Measurements from ENCODE around the gene FAAP100.

FAAP100 gene

DNA sequence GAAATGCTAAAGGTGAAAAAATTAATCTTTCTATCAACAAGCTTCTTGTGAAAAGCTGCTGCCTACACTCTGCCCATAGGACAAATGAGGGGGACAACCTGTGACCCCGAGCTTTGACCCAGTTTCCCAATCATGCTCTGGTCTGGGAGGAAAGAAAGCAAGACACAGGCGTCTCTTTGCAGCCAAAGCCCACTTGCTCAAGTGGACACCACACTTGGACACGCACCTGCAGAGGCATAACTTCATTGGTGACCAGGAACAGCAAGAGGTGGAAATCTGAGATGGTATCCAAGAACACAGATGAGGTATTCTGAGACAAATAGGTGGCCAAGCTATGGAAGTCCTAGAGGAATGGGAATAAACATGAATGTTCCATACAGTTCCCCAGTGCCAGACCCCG, 15.0 kb upstream of the FAAP100 start:
- H3K27me3 ChIP-seq (ENCODE audit: control insufficient read depth in 5 of 5, insufficient read depth in 4 of 5, low read length in 5 of 5): no peaks in the 10 kb centered on the region
- H3K9me3 ChIP-seq (ENCODE audit: control insufficient read depth in 5 of 5, low read length in 5 of 5): no peaks in the 10 kb centered on the region
- peak overlapping the region in 3 of 5 donors; percentile 11 to 68 (median 35) for H3K9ac ChIP-seq (ENCODE audit: low read length in 5 of 5)
- H3K36me3 ChIP-seq (ENCODE audit: control insufficient read depth in 5 of 5, insufficient read depth in 5 of 5, low read length in 5 of 5): peaks cover 7 to 86% (median 74%) of the 10 kb centered on the region in 5 donors
- peak overlapping the region; percentile 43 for H3K27ac ChIP-seq (ENCODE audit: low read depth, low read length)
- H3K4me3 ChIP-seq (ENCODE audit: low read depth in 1 of 5, low read length in 5 of 5): peak overlapping the region in 3 of 5 donors; percentile 26 to 49 (median 42)
- H3K4me1 ChIP-seq (ENCODE audit: control insufficient read depth in 5 of 5, insufficient read depth in 5 of 5, low read length in 5 of 5): peaks cover 12 to 38% (median 27%) of the 10 kb centered on the region in 5 donors

DNA sequence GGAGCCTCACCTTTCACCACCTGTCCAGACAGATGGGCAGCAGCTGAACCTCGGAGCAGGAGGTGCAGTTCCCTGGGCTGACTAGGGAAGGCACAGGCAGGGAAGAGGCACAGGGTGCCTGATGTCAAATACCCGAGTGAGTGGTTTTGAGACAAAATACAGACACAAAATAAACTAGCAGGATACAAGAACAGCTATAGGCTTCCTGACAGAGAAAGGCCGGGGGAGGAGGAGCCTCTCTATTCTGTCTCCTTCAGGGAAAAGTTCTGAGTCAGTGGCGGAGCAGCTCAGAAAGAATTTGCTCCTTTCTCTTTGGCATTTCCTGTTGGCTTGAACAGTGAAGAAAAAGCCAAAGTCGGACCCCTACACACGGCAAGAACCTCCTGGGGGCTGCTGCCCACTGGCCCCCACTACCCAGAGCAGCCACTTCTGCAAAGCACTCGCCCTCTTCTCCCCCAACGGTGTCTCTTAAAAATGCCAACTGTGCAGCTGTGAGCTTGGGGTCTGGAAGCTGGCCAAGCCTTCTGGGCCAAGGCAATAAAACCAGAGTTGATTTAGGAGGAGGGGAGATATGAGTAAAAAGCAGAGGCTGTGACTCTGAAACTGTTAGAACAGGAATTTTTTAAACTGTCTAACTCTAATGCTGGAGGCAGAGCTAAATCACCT, 14.4 kb upstream of the FAAP100 start:
- H3K36me3 ChIP-seq (ENCODE audit: control insufficient read depth in 5 of 5, insufficient read depth in 5 of 5, low read length in 5 of 5): peaks cover 7 to 85% (median 72%) of the 10 kb centered on the region in 5 donors

DNA sequence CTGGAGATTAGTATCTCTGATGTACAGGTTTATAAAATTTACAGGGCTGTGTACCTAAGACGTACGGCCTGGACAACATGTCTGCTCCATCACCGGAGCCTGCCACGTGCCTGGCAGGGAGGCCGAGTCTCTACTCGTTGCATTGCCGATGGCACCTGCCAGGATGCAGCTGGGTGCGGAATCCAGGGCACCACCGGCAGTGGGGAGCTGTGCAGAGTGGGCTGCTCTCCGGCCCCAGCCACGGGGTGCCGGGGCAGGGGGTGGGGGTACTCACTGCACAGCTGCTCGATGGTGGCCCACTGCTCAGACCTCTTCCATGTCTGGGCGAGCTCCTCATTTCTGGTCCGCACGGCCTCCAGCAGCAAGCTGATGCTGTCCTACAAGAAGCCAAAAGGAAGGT, 13.1 kb upstream of the FAAP100 start:
- no peak overlapping the region for H3K9ac ChIP-seq (ENCODE audit: low read length in 5 of 5)
- H3K36me3 ChIP-seq (ENCODE audit: control insufficient read depth in 5 of 5, insufficient read depth in 5 of 5, low read length in 5 of 5): peaks cover 7 to 84% (median 70%) of the 10 kb centered on the region in 5 donors
- no peaks in the 10 kb centered on the region for H3K9me3 ChIP-seq (ENCODE audit: control insufficient read depth in 5 of 5, low read length in 5 of 5)
- peaks cover 12 to 38% (median 28%) of the 10 kb centered on the region in 5 donors for H3K4me1 ChIP-seq (ENCODE audit: control insufficient read depth in 5 of 5, insufficient read depth in 5 of 5, low read length in 5 of 5)
- H3K27me3 ChIP-seq (ENCODE audit: control insufficient read depth in 5 of 5, insufficient read depth in 4 of 5, low read length in 5 of 5): no peaks in the 10 kb centered on the region
- H3K4me3 ChIP-seq (ENCODE audit: low read depth in 1 of 5, low read length in 5 of 5): no peak overlapping the region
- H3K27ac ChIP-seq (ENCODE audit: low read depth, low read length): no peak overlapping the region

More for the DNA sequence above, 14.4 kb upstream of the FAAP100 start:
- H3K27ac ChIP-seq (ENCODE audit: low read depth, low read length): peak overlapping the region; percentile 43
- no peaks in the 10 kb centered on the region for H3K27me3 ChIP-seq (ENCODE audit: control insufficient read depth in 5 of 5, insufficient read depth in 4 of 5, low read length in 5 of 5)
- H3K4me1 ChIP-seq (ENCODE audit: control insufficient read depth in 5 of 5, insufficient read depth in 5 of 5, low read length in 5 of 5): peaks cover 12 to 38% (median 27%) of the 10 kb centered on the region in 5 donors
- peak overlapping the region; percentile 26 to 61 (median 47) for H3K4me3 ChIP-seq (ENCODE audit: low read depth in 1 of 5, low read length in 5 of 5)
- H3K9me3 ChIP-seq (ENCODE audit: control insufficient read depth in 5 of 5, low read length in 5 of 5): no peaks in the 10 kb centered on the region
- H3K9ac ChIP-seq (ENCODE audit: low read length in 5 of 5): peak overlapping the region in 3 of 5 donors; percentile 35 to 68 (median 51)

DNA sequence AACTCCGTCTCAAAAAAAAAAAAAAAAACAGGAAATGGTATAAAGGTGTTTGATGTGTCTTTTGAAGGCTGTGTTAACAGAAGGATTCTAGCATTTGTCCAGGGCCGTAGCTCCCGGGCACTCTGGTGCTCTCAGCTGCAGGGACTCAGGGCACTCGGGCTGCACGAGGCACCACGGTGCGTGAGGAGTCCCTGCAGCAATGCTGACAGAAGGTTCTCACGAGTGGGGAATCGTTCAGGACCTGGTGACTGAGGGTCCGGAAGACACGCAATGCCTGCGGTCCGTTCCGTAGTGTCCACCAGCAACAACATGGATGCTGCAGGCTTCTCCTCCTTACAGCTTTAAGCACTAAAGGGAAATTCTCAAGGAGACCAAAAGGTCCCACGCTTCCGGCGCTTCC, 12.6 kb upstream of the FAAP100 start:
- H3K9ac ChIP-seq (ENCODE audit: low read length in 5 of 5): no peak overlapping the region
- peaks cover 7 to 84% (median 67%) of the 10 kb centered on the region in 5 donors for H3K36me3 ChIP-seq (ENCODE audit: control insufficient read depth in 5 of 5, insufficient read depth in 5 of 5, low read length in 5 of 5)
- H3K27me3 ChIP-seq (ENCODE audit: control insufficient read depth in 5 of 5, insufficient read depth in 4 of 5, low read length in 5 of 5): no peaks in the 10 kb centered on the region
- no peak overlapping the region for H3K4me3 ChIP-seq (ENCODE audit: low read depth in 1 of 5, low read length in 5 of 5)
- H3K27ac ChIP-seq (ENCODE audit: low read depth, low read length): no peak overlapping the region
- peaks cover 12 to 38% (median 28%) of the 10 kb centered on the region in 5 donors for H3K4me1 ChIP-seq (ENCODE audit: control insufficient read depth in 5 of 5, insufficient read depth in 5 of 5, low read length in 5 of 5)
- H3K9me3 ChIP-seq (ENCODE audit: control insufficient read depth in 5 of 5, low read length in 5 of 5): no peaks in the 10 kb centered on the region

DNA sequence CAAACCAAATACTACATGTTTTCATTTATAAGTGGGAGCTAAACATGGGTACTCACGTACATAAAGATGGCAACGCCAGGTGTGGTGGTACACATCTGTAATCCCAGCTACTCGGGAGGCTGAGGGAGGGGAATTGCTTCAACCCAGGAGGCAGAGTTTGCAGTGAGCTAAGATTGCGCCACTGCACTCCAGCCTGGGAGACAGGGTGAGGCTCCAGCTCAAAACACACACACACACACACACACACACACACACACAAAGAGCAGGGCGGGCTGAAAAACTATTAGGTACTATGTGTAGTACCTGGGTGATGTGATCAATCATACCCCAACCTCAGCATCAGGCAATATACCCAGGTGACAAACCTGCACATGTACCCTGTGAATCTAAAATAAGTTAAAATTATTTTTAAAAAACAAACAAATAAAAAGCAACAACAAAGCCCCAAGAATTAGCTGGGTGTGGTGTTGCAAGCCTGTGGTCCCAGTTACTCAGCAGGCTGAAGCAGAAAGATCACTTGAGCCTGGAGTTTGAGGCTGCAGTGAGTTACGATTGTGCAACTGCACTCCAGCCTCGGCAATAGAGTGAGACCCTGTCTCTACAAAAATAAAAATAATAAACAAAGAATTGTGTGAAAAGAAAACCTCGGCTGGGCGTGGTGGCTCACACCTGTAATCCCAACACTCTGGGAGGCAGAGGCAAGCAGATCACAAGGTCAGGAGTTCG, 11.9 kb upstream of the FAAP100 start:
- Histone ChIP-seq H3K27ac (ENCODE audit: low read depth, low read length) (no peak overlapping the region), H3K36me3 (ENCODE audit: control insufficient read depth in 5 of 5, insufficient read depth in 5 of 5, low read length in 5 of 5) (peaks cover 7 to 84% (median 64%) of the 10 kb centered on the region in 5 donors), H3K4me1 (ENCODE audit: control insufficient read depth in 5 of 5, insufficient read depth in 5 of 5, low read length in 5 of 5) (peaks cover 12 to 38% (median 28%) of the 10 kb centered on the region in 5 donors), H3K9ac (ENCODE audit: low read length in 5 of 5) (no peak overlapping the region), H3K4me3 (ENCODE audit: low read depth in 1 of 5, low read length in 5 of 5) (no peak overlapping the region), H3K9me3 (ENCODE audit: control insufficient read depth in 5 of 5, low read length in 5 of 5) (no peaks in the 10 kb centered on the region), H3K27me3 (ENCODE audit: control insufficient read depth in 5 of 5, insufficient read depth in 4 of 5, low read length in 5 of 5) (no peaks in the 10 kb centered on the region)

DNA sequence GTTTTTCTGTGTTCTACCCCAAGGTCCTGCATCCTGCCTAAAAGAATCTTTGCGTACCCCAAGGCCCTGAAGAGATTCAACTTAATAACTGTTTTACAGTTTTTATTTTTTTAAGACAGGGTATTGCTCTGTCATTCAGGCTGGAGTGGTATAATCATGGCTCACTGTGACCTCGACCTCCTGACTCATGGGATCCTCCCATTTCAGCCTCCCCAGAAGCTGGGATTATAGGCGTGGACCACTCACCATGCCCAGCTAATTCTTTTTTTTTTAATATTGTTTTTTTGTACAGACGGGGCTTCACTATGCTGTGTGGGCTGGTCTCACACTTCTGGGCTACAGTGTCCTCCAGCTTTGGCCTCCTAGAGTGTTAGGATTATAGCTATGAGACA, 9.3 kb upstream of the FAAP100 start:
- Histone ChIP-seq H3K27ac (ENCODE audit: low read depth, low read length) (no peak overlapping the region), H3K27me3 (ENCODE audit: control insufficient read depth in 5 of 5, insufficient read depth in 4 of 5, low read length in 5 of 5) (no peaks in the 10 kb centered on the region), H3K4me3 (ENCODE audit: low read depth in 1 of 5, low read length in 5 of 5) (no peak overlapping the region), H3K4me1 (ENCODE audit: control insufficient read depth in 5 of 5, insufficient read depth in 5 of 5, low read length in 5 of 5) (peaks cover 3 to 20% (median 9%) of the 10 kb centered on the region in 5 donors), H3K9me3 (ENCODE audit: control insufficient read depth in 5 of 5, low read length in 5 of 5) (no peaks in the 10 kb centered on the region), H3K9ac (ENCODE audit: low read length in 5 of 5) (no peak overlapping the region), H3K36me3 (ENCODE audit: control insufficient read depth in 5 of 5, insufficient read depth in 5 of 5, low read length in 5 of 5) (peaks cover 5 to 92% (median 78%) of the 10 kb centered on the region in 5 donors)

DNA sequence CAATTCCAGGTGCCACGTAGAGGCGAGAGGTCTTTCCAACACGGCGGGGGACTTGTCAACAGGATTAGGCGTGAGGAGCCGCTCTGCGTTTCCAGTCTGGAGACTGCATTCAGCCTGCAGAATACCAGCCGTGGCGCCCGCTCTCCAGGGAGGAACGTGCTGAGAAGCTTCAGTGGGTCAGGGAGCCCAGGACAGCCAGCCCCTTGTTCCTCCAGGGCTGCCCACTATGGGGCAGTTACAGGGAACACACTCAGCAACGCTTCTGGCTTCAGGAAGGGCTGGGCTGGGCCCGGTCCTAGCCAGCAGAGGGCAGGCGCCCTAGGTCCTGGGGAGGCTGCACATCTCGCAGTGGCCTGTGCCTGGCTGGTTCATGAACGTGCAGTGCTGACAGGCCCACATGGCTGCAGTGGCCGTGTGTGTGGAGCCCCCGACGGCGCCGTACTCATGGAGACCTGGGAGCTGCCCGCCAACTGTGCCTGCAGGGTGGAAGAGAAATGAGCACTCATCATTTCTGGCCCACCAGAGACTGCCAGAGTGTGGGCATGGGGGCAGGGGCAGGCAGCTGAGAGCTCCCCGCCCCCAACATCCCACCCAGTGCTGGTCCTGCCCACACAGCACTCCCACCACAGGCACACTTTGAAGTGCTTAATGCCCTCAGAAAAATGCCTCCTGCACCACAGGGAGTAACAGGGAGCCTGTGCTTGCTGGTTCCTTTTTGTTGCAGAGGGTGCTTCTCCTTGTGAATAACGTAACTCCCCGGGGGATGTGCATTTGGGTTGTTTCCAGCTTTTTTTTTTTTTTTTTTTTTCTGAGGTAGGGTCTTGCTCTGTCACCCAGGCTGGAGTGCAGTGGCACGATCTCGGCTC, 7.0 kb upstream of the FAAP100 start:
- no peak overlapping the region for H3K9ac ChIP-seq (ENCODE audit: low read length in 5 of 5)
- no peak overlapping the region for H3K27ac ChIP-seq (ENCODE audit: low read depth, low read length)
- H3K36me3 ChIP-seq (ENCODE audit: control insufficient read depth in 5 of 5, insufficient read depth in 5 of 5, low read length in 5 of 5): peaks cover 5 to 78% (median 62%) of the 10 kb centered on the region in 5 donors
- no peaks in the 10 kb centered on the region for H3K27me3 ChIP-seq (ENCODE audit: control insufficient read depth in 5 of 5, insufficient read depth in 4 of 5, low read length in 5 of 5)
- H3K4me3 ChIP-seq (ENCODE audit: low read depth in 1 of 5, low read length in 5 of 5): no peak overlapping the region
- no peaks in the 10 kb centered on the region for H3K9me3 ChIP-seq (ENCODE audit: control insufficient read depth in 5 of 5, low read length in 5 of 5)
- H3K4me1 ChIP-seq (ENCODE audit: control insufficient read depth in 5 of 5, insufficient read depth in 5 of 5, low read length in 5 of 5): peaks cover 0 to 11% (median 1%) of the 10 kb centered on the region in 5 donors

DNA sequence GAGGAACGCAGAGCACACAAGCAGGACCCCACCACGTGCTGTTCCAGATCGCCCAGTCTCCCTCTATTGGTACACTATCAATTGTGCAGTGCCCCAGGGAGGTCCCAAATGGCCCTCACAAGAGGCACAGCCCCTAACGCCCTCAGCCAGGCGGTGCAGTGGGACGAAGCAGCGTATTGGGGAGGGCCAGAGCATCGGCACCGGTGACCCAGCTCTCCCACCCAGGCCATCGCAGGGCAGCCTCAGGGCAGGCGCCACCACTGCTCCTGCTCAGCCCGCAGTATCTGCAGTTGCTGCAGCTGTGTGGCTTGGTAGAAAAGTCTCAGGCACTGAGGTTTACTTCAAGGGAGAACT, 5.9 kb upstream of the FAAP100 start:
- no peak overlapping the region for H3K4me3 ChIP-seq (ENCODE audit: low read depth in 1 of 5, low read length in 5 of 5)
- H3K27ac ChIP-seq (ENCODE audit: low read depth, low read length): no peak overlapping the region
- H3K9ac ChIP-seq (ENCODE audit: low read length in 5 of 5): no peak overlapping the region
- H3K36me3 ChIP-seq (ENCODE audit: control insufficient read depth in 5 of 5, insufficient read depth in 5 of 5, low read length in 5 of 5): peaks cover 0 to 67% (median 53%) of the 10 kb centered on the region in 5 donors
- H3K9me3 ChIP-seq (ENCODE audit: control insufficient read depth in 5 of 5, low read length in 5 of 5): no peaks in the 10 kb centered on the region
- peaks cover 5 to 13% (median 11%) of the 10 kb centered on the region in 5 donors for H3K4me1 ChIP-seq (ENCODE audit: control insufficient read depth in 5 of 5, insufficient read depth in 5 of 5, low read length in 5 of 5)
- H3K27me3 ChIP-seq (ENCODE audit: control insufficient read depth in 5 of 5, insufficient read depth in 4 of 5, low read length in 5 of 5): no peaks in the 10 kb centered on the region

DNA sequence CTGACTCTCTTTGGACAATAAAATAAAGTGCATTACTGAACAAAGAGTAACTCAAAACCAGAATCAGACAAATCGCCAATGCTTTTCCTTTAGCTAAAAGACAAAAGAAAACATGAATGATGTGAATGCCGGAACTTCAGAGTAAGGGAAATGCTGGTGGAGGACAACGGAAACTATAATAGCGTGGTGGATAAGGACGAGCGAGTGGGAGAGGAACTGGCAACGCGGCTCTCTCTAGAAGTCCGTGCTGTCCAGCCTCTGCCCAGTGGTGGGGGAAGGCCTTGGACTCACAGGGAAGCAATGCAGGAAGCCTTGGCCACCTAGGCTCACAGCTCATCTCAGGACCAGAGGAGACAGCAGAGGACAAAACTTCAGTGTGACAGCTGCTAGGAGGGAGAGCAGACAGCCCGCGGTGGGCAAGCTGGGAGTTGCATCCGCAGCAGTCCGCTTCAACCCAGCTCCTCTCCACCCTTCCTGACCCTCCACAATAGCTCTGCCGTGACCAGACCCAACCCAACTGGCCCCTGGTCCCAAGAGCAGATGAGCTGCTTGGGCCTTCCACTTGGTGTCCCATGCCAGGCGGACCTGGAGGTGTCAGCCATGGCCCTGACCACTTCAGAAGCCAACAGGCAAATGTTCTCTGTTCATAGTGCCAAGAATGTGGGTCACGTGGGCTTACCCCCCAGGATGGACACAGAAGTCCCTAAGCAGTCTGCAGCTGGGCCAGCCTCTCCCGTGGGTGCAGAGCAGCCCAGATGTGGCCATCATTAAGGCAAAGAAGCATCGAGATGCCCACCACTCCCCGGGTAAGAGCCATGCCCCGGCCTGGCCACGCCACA, 5.3 kb upstream of the FAAP100 start:
- H3K27me3 ChIP-seq (ENCODE audit: control insufficient read depth in 5 of 5, insufficient read depth in 4 of 5, low read length in 5 of 5): no peaks in the 10 kb centered on the region
- H3K36me3 ChIP-seq (ENCODE audit: control insufficient read depth in 5 of 5, insufficient read depth in 5 of 5, low read length in 5 of 5): peaks cover 0 to 61% (median 51%) of the 10 kb centered on the region in 5 donors
- no peak overlapping the region for H3K9ac ChIP-seq (ENCODE audit: low read length in 5 of 5)
- no peak overlapping the region for H3K4me3 ChIP-seq (ENCODE audit: low read depth in 1 of 5, low read length in 5 of 5)
- no peak overlapping the region for H3K27ac ChIP-seq (ENCODE audit: low read depth, low read length)
- peaks cover 5 to 19% (median 17%) of the 10 kb centered on the region in 5 donors for H3K4me1 ChIP-seq (ENCODE audit: control insufficient read depth in 5 of 5, insufficient read depth in 5 of 5, low read length in 5 of 5)
- H3K9me3 ChIP-seq (ENCODE audit: control insufficient read depth in 5 of 5, low read length in 5 of 5): no peaks in the 10 kb centered on the region
